ENCODE results near the gene KRTAP1-1.

DNA sequence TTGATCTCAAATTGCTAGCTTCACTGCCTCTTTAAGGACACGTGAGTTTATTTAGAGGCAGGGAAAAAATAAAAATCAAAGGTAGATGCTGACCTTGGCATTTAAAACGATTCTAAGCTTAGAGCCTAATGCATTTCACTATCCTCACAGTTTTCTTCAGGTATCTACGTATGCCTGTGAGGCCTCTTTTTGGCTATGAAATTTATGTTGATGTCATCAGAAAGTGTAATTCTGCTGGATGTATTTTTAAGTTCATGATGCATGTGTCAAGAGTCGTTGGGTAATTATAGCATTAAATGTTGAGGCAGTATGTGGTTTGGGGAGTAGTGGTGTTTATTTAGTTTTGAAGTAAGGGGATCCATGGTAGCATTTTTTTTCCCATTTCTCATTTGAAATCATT is 37.3 kb downstream of the KRTAP1-1 start:
- TF ChIP-seq, protein P1, sequence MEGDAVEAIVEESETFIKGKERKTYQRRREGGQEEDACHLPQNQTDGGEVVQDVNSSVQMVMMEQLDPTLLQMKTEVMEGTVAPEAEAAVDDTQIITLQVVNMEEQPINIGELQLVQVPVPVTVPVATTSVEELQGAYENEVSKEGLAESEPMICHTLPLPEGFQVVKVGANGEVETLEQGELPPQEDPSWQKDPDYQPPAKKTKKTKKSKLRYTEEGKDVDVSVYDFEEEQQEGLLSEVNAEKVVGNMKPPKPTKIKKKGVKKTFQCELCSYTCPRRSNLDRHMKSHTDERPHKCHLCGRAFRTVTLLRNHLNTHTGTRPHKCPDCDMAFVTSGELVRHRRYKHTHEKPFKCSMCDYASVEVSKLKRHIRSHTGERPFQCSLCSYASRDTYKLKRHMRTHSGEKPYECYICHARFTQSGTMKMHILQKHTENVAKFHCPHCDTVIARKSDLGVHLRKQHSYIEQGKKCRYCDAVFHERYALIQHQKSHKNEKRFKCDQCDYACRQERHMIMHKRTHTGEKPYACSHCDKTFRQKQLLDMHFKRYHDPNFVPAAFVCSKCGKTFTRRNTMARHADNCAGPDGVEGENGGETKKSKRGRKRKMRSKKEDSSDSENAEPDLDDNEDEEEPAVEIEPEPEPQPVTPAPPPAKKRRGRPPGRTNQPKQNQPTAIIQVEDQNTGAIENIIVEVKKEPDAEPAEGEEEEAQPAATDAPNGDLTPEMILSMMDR (IDR thresholded peaks at IDR 0.05; ENCODE audit: low read depth, low read length): no peak
- no peak for TF ChIP-seq EZH2phosphoT487 (IDR thresholded peaks at IDR 0.05; ENCODE audit: low read depth)

Measured in OCI-LY3 (cell line).